ENCODE measurements around the gene SLC15A4.

DNA sequence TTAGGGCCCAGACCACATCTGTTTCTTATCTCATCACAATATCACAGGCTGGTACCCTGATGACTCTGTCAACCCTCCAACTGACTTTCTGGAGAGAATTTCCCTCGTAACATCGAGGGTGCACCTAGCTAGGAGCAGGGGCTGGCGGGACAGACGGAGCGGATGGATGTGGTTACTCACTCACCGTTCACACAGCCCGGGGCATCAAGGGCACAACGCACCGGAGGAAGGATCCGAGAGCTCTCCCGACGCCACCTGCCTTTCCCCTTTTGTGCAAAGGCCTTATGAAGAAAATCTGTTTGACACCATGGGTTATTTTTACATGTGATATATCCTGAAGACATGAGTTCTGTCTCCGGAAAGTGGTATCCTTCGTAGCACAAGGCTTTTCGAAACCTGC is 31.4 kb downstream of the SLC15A4 start:
- TF ChIP-seq, protein P1, sequence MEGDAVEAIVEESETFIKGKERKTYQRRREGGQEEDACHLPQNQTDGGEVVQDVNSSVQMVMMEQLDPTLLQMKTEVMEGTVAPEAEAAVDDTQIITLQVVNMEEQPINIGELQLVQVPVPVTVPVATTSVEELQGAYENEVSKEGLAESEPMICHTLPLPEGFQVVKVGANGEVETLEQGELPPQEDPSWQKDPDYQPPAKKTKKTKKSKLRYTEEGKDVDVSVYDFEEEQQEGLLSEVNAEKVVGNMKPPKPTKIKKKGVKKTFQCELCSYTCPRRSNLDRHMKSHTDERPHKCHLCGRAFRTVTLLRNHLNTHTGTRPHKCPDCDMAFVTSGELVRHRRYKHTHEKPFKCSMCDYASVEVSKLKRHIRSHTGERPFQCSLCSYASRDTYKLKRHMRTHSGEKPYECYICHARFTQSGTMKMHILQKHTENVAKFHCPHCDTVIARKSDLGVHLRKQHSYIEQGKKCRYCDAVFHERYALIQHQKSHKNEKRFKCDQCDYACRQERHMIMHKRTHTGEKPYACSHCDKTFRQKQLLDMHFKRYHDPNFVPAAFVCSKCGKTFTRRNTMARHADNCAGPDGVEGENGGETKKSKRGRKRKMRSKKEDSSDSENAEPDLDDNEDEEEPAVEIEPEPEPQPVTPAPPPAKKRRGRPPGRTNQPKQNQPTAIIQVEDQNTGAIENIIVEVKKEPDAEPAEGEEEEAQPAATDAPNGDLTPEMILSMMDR (IDR thresholded peaks at IDR 0.05), result no peak
- TF ChIP-seq POLR2A (IDR thresholded peaks at IDR 0.05), result no peak

Data from Peyer's patch (tissue), 4 donors.